GM23248 (cell line): ENCODE results near the gene TFPI. TPM values are rescaled to one million over a fixed set of nuclear protein-coding genes. Genes with fewer than 3 reads are reported as not detected.

Experiments
- DNase-seq: peaks from one replicate; pipeline ENCODE4 v3.0.0-alpha.2; 2015
- H2AFZ ChIP-seq: fragments of 200-600 bp; sonication (generic); 2 replicates; pipeline ENCODE4 v1.6.1; 2016; ENCODE audit warnings: antibody characterized with exemption
- H3F3A ChIP-seq: fragments of 200-600 bp; sonication (generic); 2 replicates; pipeline ENCODE4 v1.6.1; 2016; ENCODE audit warnings: mild to moderate bottlenecking, antibody characterized with exemption, mixed run types; ENCODE audit not compliant: insufficient read depth
- H3K27ac ChIP-seq: fragments of 200-600 bp; sonication (generic); 2 replicates; pipeline ENCODE4 v1.5.1; 2016; ENCODE audit warnings: mild to moderate bottlenecking
- H3K27me3 ChIP-seq: fragments of 200-600 bp; sonication (generic); replicated peaks from 2 replicates; pipeline ENCODE4 v1.6.1; 2016; ENCODE audit warnings: mild to moderate bottlenecking; ENCODE audit not compliant: insufficient read depth
- H3K36me3 ChIP-seq: fragments of 200-600 bp; sonication (generic); 2 replicates; pipeline ENCODE4 v1.6.1; 2016; ENCODE audit warnings: low read depth, mild to moderate bottlenecking
- H3K4me1 ChIP-seq: fragments of 200-600 bp; sonication (generic); 2 replicates; pipeline ENCODE4 v1.6.1; 2016; ENCODE audit warnings: mild to moderate bottlenecking; ENCODE audit not compliant: insufficient read depth
- H3K4me2 ChIP-seq: fragments of 200-600 bp; sonication (generic); one replicate; pipeline ENCODE4 v1.6.1; 2016; ENCODE audit warnings: mild to moderate bottlenecking; ENCODE audit not compliant: unreplicated experiment
- H3K4me3 ChIP-seq: fragments of 200-600 bp; sonication (generic); 2 replicates; pipeline ENCODE4 v1.5.1; 2016; ENCODE audit warnings: mild to moderate bottlenecking
- H3K79me2 ChIP-seq: fragments of 200-600 bp; sonication (generic); 2 replicates; pipeline ENCODE4 v1.6.1; 2016; ENCODE audit warnings: mild to moderate bottlenecking; ENCODE audit not compliant: insufficient read depth
- H3K9ac ChIP-seq: fragments of 200-600 bp; sonication (generic); 2 replicates; pipeline ENCODE4 v1.6.1; 2016; ENCODE audit warnings: mild to moderate bottlenecking
- H3K9me2 ChIP-seq: fragments of 200-600 bp; sonication (generic); 2 replicates; pipeline ENCODE4 v1.6.1; 2016; ENCODE audit warnings: mixed run types, mild to moderate bottlenecking, moderate library complexity; ENCODE audit not compliant: insufficient read depth
- H3K9me3 ChIP-seq: fragments of 200-600 bp; sonication (generic); one replicate; pipeline ENCODE4 v1.6.1; 2017; ENCODE audit warnings: low read depth
- H4K20me1 ChIP-seq: fragments of 200-600 bp; sonication (generic); 2 replicates; pipeline ENCODE4 v1.6.0; 2016; ENCODE audit not compliant: insufficient read depth
- EZH2 ChIP-seq: fragments of 200-600 bp; sonication (generic); IDR thresholded peaks from 2 replicates; pipeline ENCODE4 v1.6.1; 2018; ENCODE audit warnings: antibody characterized with exemption, mild to moderate bottlenecking; ENCODE audit not compliant: insufficient read depth, poor library complexity, severe bottlenecking
- EZH2phosphoT487 ChIP-seq: fragments of 200-600 bp; sonication (generic); IDR thresholded peaks from 2 replicates; pipeline ENCODE4 v1.6.1; 2018; ENCODE audit warnings: antibody characterized with exemption, moderate library complexity, mild to moderate bottlenecking, low read depth; ENCODE audit not compliant: insufficient read depth
- WGBS, 2 experiments: methylation state at CpG; one replicate each; pipeline ENCODE4 v1.1.6; 2015 to 2017; ENCODE audit warnings: low lambda C conversion rate in 2 of 2, low coverage in 1 of 2; ENCODE audit errors: missing lambda C conversion rate in 2 of 2; 5-methylcytosine and 5-hydroxymethylcytosine counted together
- in situ Hi-C: fragments of 300-500 bp; cut with MboI; formaldehyde crosslinking; loops from 2 replicates; pipeline ENCODE4 v1.15.0; 2020
- polyA plus RNA-seq: library from polyadenylated mRNA; unstranded; fragments of >200 nt; fragmentation: Nextera tagmentation; extraction: Ambion mirVana; gene quantifications from 2 replicates; pipeline ENCODE4 v1.2.1, GENCODE V29; 2016
- total RNA-seq: library from RNA; depleted of rRNA; stranded (reverse); fragments of >200 nt; shearing (Covaris generic); gene quantifications from 2 replicates; pipeline ENCODE4 v1.2.3, GENCODE V29; 2014; rRNA removed

The TFPI gene
- 31.5 and 48.7 TPM in 2 replicates for total RNA-seq
- polyA plus RNA-seq, result 62.0 and 64.4 TPM in 2 replicates

GRCh38 chr2:187554011-187554703 is at the start of gene TFPI:
Gene TFPI (minus strand): TSS chr2:187554435. CDS start chr2:187503768, 50,667 bp downstream.
- Histone ChIP-seq H4K20me1 (no peaks in the 10 kb centered on the region), H3K9me2 (no peaks in the 10 kb centered on the region), H2AFZ (peak within 1 kb of the TSS; percentile 90), H3K4me2 (peak within 1 kb of the TSS; percentile 85), H3K4me3 (peak within 1 kb of the TSS; percentile 83), H3K4me1 (peaks cover 24% of the 10 kb centered on the region; the same call in 1 of the 2 replicates), H3F3A (peaks cover 16% of the 10 kb centered on the region), H3K9ac (peak within 1 kb of the TSS; percentile 91), H3K36me3 (no peaks in the 10 kb centered on the region), H3K27ac (peak within 1 kb of the TSS; percentile 83), H3K9me3 (no peaks in the 10 kb centered on the region), H3K79me2 (peaks cover 43% of the 10 kb centered on the region), H3K27me3 (no peaks in the 10 kb centered on the region)
- in situ Hi-C loops, result no loop called here
- DNase-seq, result peak; percentile 80
- TF ChIP-seq EZH2phosphoT487, result no peak
- no peak for TF ChIP-seq EZH2
- WGBS, 2 experiments, result 1% methylated on average over 9 of the region's 9 CpGs

- TF ChIP-seq EZH2, result no peak
- TF ChIP-seq EZH2phosphoT487, result no peak
- H3K4me2 ChIP-seq, result no peak overlapping the region
- H3K79me2 ChIP-seq, result no peaks in the 10 kb centered on the region
- peak; percentile 19 for DNase-seq
- H3K9ac ChIP-seq, result no peak overlapping the region
- 0 out of 2 replicates have a peak, but pooled peaks cover 3% of the 10 kb centered on the region for H3K4me1 ChIP-seq
- no peak overlapping the region for H3K27ac ChIP-seq
- no peaks in the 10 kb centered on the region for H3K36me3 ChIP-seq
- H4K20me1 ChIP-seq, result no peaks in the 10 kb centered on the region
- WGBS, 2 experiments, result 47 to 60% methylated on average over 1 of the region's 1 CpG
- H3K9me3 ChIP-seq, result no peaks in the 10 kb centered on the region
- in situ Hi-C loops, result loop anchor here (10.0 to 25.0 kb wide), 2 partner anchors 230 to 918 kb away; no protein-coding TSS in a partner anchor
- H2AFZ ChIP-seq, result no peak overlapping the region
- no peaks in the 10 kb centered on the region for H3K9me2 ChIP-seq
- no peak overlapping the region for H3K4me3 ChIP-seq
- no peaks in the 10 kb centered on the region for H3F3A ChIP-seq
- no peaks in the 10 kb centered on the region for H3K27me3 ChIP-seq
Observed at GRCh38 chr2:187594801-187595200, 40.6 kb upstream of the TFPI start.

- H3K4me2 ChIP-seq, result no peak overlapping the region
- no peaks in the 10 kb centered on the region for H3K79me2 ChIP-seq
- DNase-seq, result peak; percentile 44
- no peak overlapping the region for H3K4me3 ChIP-seq
- H3K9me2 ChIP-seq, result no peaks in the 10 kb centered on the region
- no peaks in the 10 kb centered on the region for H3K9me3 ChIP-seq
- no peaks in the 10 kb centered on the region for H3K27me3 ChIP-seq
- H3K4me1 ChIP-seq, result 0 out of 2 replicates have a peak, but pooled peaks cover 3% of the 10 kb centered on the region
- 11 to 19% methylated on average over 1 of the region's 1 CpG for WGBS, 2 experiments
- in situ Hi-C loops, result loop anchor here (10.0 to 25.0 kb wide), 2 partner anchors 231 to 919 kb away; no protein-coding TSS in a partner anchor
- H2AFZ ChIP-seq, result no peak overlapping the region
- no peak overlapping the region for H3K9ac ChIP-seq
- H3K27ac ChIP-seq, result no peak overlapping the region
- TF ChIP-seq EZH2phosphoT487 (no peak), EZH2 (no peak)
- no peaks in the 10 kb centered on the region for H3K36me3 ChIP-seq
- no peaks in the 10 kb centered on the region for H4K20me1 ChIP-seq
- H3F3A ChIP-seq, result no peaks in the 10 kb centered on the region
Observed at GRCh38 chr2:187593697-187594096, 39.5 kb upstream of the TFPI start.

GRCh38 chr2:187593098-187593497 is 38.9 kb upstream of the TFPI start:
- no peak for TF ChIP-seq EZH2
- TF ChIP-seq EZH2phosphoT487, result no peak
- in situ Hi-C loops, result loop anchor here (10.0 to 25.0 kb wide), 2 partner anchors 232 to 919 kb away; no protein-coding TSS in a partner anchor

More at GRCh38 chr2:187593098-187593497, 38.9 kb upstream of the TFPI start:
- Histone ChIP-seq H3F3A (no peaks in the 10 kb centered on the region), H3K36me3 (no peaks in the 10 kb centered on the region), H2AFZ (no peak overlapping the region), H3K27me3 (no peaks in the 10 kb centered on the region), H3K4me1 (0 out of 2 replicates have a peak, but pooled peaks cover 3% of the 10 kb centered on the region), H3K9ac (no peak overlapping the region), H3K9me3 (no peaks in the 10 kb centered on the region), H3K9me2 (no peaks in the 10 kb centered on the region), H3K4me3 (no peak overlapping the region), H3K4me2 (no peak overlapping the region), H3K79me2 (no peaks in the 10 kb centered on the region), H4K20me1 (no peaks in the 10 kb centered on the region), H3K27ac (no peak overlapping the region)
- DNase-seq, result no peak
